HEK293T (cell line): ENCODE measurements around the gene KIF16B.

Source experiments
- CTCF ChIA-PET: fragments of 350-600 bp; formaldehyde crosslinking; extraction: SDS; loops from one replicate; lab custom pipeline; 2021; ENCODE audit warnings: antibody characterized with exemption, inconsistent platforms; lab: Yijun Ruan, JAX
- POLR2A ChIA-PET: fragments of 350-600 bp; formaldehyde crosslinking; extraction: SDS; loops from one replicate; lab custom pipeline; 2020; ENCODE audit warnings: antibody characterized with exemption, inconsistent platforms; lab: Yijun Ruan, JAX
- DNase-seq: peaks from one replicate; pipeline ENCODE4 v3.0.0; 2012; ENCODE audit warnings: mixed read lengths; ENCODE audit errors: extremely low spot score
- ARNT ChIP-seq: fragments of 450-650 bp; IDR thresholded peaks from 2 replicates; pipeline ENCODE4 v1.6.1; 2017; ENCODE audit warnings: mild to moderate bottlenecking
- BHLHE40 ChIP-seq: fragments of 450-650 bp; IDR thresholded peaks from 2 replicates; pipeline ENCODE4 v1.6.1; 2016; ENCODE audit warnings: mild to moderate bottlenecking, moderate library complexity, borderline replicate concordance
- CTBP1 ChIP-seq: fragments of 450-650 bp; IDR thresholded peaks from 2 replicates; pipeline ENCODE4 v1.6.1; 2016; ENCODE audit warnings: borderline replicate concordance
- ELF4 ChIP-seq: fragments of 450-650 bp; IDR thresholded peaks from 2 replicates; pipeline ENCODE4 v1.6.1; 2017; ENCODE audit warnings: antibody characterized with exemption
- FOXA1 ChIP-seq: fragments of 450-650 bp; IDR thresholded peaks from 2 replicates; pipeline ENCODE4 v1.6.1; 2016; ENCODE audit warnings: mild to moderate bottlenecking
- FOXK2 ChIP-seq: fragments of 450-650 bp; IDR thresholded peaks from 2 replicates; pipeline ENCODE4 v1.6.1; 2016; ENCODE audit warnings: mild to moderate bottlenecking
- FOXM1 ChIP-seq: fragments of 450-650 bp; IDR thresholded peaks from 2 replicates; pipeline ENCODE4 v1.6.1; 2017; ENCODE audit warnings: mild to moderate bottlenecking, borderline replicate concordance
- HDGF ChIP-seq: fragments of 450-650 bp; IDR thresholded peaks from 2 replicates; pipeline ENCODE4 v1.6.1; 2017; ENCODE audit warnings: antibody characterized with exemption, borderline replicate concordance
- L3MBTL2 ChIP-seq: fragments of 450-650 bp; conservative IDR thresholded peaks from 2 replicates; pipeline ENCODE4 v1.6.1; 2016; ENCODE audit warnings: mild to moderate bottlenecking
- LEF1 ChIP-seq: fragments of 450-650 bp; IDR thresholded peaks from 2 replicates; pipeline ENCODE4 v1.6.1; 2017; ENCODE audit warnings: mild to moderate bottlenecking, borderline replicate concordance
- NFRKB ChIP-seq: fragments of 450-650 bp; IDR thresholded peaks from 2 replicates; pipeline ENCODE4 v1.6.1; 2016; ENCODE audit warnings: mild to moderate bottlenecking, moderate library complexity
- SP1 ChIP-seq: fragments of 450-650 bp; IDR thresholded peaks from 2 replicates; pipeline ENCODE4 v1.6.1; 2017
- SUZ12 ChIP-seq: fragments of 450-650 bp; IDR thresholded peaks from 2 replicates; pipeline ENCODE4 v1.6.1; 2016; ENCODE audit warnings: mild to moderate bottlenecking
- TARDBP ChIP-seq: fragments of 450-650 bp; IDR thresholded peaks from 2 replicates; pipeline ENCODE4 v1.6.1; 2016
- ZNF384 ChIP-seq: fragments of 450-650 bp; IDR thresholded peaks from 2 replicates; pipeline ENCODE4 v1.6.1; 2016
- TF ChIP-seq, protein P1 (sequence below): fragments of 450-650 bp; IDR thresholded peaks from 2 replicates; pipeline ENCODE4 v1.6.1; 2016

Gene KIF16B

DNA sequence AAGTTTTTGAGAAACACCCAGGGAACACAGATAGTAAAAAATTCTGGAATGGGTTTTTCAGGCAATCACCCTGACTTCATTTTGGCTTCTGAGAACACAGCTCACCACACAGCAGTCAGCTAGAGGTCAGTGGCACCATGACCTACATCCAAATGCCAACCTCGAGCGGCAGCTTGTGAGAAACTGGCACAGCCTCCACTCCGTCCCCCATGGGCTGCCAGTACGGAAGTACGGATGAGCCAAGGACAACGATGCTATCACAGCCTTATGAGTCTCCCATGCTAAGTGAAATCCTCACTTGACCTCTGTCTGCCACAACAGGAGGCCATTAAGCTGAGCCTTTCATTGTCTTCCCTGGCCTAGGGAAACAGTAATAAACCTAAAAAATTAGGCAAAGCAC, 32.0 kb downstream of the KIF16B start:
- ChIA-PET CTCF (no interaction called here), POLR2A (no interaction called here)
- TF ChIP-seq TARDBP: no peak
- no peak for TF ChIP-seq ZNF384
- no peak for TF ChIP-seq FOXM1
- no peak for TF ChIP-seq SP1
- TF ChIP-seq BHLHE40: no peak
- TF ChIP-seq L3MBTL2: no peak
- TF ChIP-seq FOXA1: no peak
- TF ChIP-seq SUZ12: no peak
- no peak for TF ChIP-seq ARNT
- TF ChIP-seq LEF1: no peak
- TF ChIP-seq, protein P1, sequence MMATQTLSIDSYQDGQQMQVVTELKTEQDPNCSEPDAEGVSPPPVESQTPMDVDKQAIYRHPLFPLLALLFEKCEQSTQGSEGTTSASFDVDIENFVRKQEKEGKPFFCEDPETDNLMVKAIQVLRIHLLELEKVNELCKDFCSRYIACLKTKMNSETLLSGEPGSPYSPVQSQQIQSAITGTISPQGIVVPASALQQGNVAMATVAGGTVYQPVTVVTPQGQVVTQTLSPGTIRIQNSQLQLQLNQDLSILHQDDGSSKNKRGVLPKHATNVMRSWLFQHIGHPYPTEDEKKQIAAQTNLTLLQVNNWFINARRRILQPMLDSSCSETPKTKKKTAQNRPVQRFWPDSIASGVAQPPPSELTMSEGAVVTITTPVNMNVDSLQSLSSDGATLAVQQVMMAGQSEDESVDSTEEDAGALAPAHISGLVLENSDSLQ: no peak
- no peak for TF ChIP-seq FOXK2
- DNase-seq: no peak

DNA sequence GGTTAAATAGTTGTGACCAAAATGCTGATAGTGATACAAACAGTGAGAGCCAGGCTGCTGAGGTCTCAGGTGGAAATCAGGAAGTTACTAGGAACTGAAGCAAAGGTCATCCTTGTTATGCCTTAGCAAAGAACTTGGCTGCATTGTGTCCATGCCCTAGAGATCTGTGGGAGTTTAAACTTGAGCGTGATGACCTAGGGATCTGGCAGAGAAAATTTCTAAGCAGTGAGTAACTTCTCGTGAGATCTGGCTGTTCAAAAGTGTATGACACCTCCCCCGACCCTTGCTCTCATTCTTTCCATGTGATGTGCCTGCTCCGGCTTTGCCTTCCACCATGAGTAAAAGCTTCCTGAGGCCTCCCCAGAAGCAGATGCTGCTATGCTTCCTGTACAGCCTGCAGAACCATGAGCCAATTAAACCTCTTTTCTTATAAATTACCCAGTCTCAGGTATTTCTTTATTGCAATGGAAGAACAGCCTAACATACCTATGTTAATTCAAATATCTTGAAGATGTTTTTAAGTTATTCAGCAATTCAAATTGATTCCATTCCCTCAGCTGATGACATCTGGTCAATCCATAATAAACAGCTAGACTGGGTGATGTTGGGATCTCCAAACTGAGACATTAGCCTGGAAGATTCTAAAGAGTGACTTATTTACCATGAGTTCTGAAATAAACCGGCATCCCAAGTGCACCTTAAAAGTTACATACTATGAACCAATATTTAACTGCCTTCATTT, 33.8 kb downstream of the KIF16B start:
- POLR2A ChIA-PET: no interaction called here
- no peak for TF ChIP-seq FOXK2
- TF ChIP-seq NFRKB: no peak
- no peak for TF ChIP-seq SP1
- TF ChIP-seq FOXM1: no peak
- TF ChIP-seq ZNF384: no peak
- no peak for TF ChIP-seq L3MBTL2
- no peak for TF ChIP-seq BHLHE40

DNA sequence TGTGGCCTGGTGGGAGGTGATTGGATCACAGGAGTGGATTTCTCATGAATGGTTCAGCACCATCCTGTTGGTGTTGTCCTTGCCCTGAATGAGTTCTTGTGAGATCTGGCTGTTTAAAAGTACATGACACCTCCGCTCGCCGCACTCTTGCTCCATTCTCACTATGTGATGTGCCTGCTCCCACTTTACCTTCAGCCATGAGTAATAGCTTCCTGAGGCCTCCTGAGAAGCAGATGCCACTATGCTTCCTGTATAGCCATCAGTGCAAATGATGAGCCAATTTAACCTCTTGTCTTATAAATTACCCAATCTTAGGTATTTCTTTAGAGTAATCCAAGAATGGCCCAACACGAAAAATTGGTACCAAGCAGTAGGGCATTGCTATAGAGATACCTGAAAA, 34.5 kb downstream of the KIF16B start:
- ChIA-PET CTCF (no interaction called here), POLR2A (no interaction called here)
- no peak for DNase-seq
- no peak for TF ChIP-seq FOXK2
- no peak for TF ChIP-seq CTBP1
- no peak for TF ChIP-seq FOXM1
- TF ChIP-seq BHLHE40: no peak
- TF ChIP-seq ZNF384: no peak
- TF ChIP-seq SP1: no peak
- TF ChIP-seq ELF4: no peak
- no peak for TF ChIP-seq HDGF

More for the DNA sequence above, 33.8 kb downstream of the KIF16B start:
- CTCF ChIA-PET: no interaction called here
- DNase-seq: no peak

DNA sequence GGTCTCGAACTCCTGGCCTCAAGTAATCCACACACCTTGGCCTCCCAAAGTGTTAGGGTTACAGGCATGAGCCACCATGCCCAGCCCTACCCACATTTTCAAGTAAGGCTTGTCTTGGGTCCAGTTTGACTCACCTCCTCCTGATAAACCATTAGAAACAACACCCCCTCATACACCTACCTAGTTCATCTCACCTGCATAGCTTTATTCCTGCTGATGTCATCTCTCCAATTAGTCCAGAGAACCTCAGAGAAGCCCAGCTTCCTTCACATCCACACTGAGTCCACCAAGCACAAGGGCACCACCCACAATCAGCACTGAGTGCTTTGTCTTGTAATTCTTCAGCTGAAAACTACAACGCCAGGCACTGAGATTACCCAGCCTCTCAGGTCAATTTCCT, 35.3 kb downstream of the KIF16B start:
- ChIA-PET POLR2A (no interaction called here), CTCF (no interaction called here)
- DNase-seq: no peak
- TF ChIP-seq NFRKB (no peak), FOXM1 (no peak), LEF1 (no peak), ELF4 (no peak), BHLHE40 (no peak), HDGF (no peak), SP1 (no peak), ARNT (no peak)

DNA sequence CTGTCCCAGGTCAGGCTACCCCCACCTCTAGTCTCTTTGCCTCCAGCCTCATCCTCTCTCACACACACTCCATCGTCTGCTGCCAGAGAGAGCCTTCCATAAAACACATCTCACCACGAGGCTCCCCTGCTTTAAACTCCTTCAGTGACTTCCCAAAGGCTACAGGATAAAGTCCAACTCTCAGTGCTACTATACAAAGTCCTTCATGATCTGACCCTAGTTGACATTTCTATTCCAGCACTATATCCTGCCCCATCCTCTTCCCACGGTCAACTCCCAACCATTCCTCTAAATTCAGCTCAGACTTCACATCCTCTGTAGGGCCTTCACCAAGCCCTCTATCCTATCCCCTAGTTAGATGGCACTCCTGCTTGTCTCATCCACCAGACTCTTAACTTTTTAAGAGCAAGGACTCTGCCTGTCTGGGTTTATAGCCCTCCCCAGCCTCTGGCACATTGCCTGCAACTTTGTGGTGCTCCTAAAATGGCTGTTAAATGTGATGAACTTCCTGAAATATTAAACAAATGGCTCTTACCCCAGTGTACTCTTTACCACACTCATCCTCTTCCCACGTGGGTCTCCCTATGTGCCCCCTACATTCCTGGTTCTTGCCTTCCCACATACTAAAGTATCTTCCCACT, 36.1 kb downstream of the KIF16B start:
- POLR2A ChIA-PET: no interaction called here

DNA sequence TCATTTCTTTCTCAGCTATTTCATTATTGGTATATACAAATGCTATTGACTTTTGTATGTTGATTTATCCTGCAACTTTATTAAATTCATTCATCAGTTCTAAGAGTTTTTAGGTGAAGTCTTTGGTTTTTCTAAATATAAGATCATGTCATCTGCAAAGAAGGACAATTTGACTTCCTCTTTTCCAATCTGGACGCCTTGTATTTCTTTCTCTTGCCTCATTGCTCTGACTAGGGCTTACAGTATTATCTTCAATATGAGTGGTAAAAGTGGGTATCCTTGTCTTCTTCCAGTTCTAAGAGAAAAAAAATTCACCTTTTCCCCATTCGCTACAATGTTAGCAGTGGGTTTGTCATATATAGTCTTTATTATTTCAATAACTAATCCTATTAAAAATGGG, 38.0 kb downstream of the KIF16B start:
- TF ChIP-seq ARNT (no peak), SP1 (no peak), FOXK2 (no peak), L3MBTL2 (no peak), TARDBP (no peak), ZNF384 (no peak), FOXM1 (no peak), NFRKB (no peak), BHLHE40 (no peak), LEF1 (no peak), ELF4 (no peak), FOXA1 (no peak), HDGF (no peak), SUZ12 (no peak), CTBP1 (no peak)
- TF ChIP-seq, protein P1: no peak
- no peak for DNase-seq
- ChIA-PET POLR2A (no interaction called here), CTCF (no interaction called here)

More for the DNA sequence above, 36.1 kb downstream of the KIF16B start:
- no peak for DNase-seq
- TF ChIP-seq LEF1: no peak
- no peak for TF ChIP-seq ARNT
- no peak for TF ChIP-seq SP1
- no peak for TF ChIP-seq TARDBP
- TF ChIP-seq ZNF384: no peak
- no peak for TF ChIP-seq HDGF
- CTCF ChIA-PET: no interaction called here

DNA sequence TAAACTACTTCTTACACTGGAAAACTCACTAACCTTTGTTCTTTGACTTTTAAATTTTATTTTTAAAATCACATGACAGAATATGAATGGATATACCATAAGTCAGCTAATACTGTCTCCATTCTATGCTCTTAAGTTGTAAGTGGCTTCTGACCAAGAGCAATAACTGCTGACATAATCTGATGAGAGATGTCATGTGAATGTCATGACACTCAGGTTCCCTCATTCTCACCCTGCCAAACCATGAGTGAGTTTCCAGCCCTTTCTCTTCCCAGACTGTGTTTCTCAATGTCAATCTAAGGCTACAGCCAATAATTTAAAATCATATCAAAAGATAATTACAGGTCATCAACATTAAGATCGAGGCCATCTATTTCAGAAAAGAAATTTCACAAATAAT, 39.7 kb downstream of the KIF16B start:
- TF ChIP-seq LEF1: no peak
- TF ChIP-seq ZNF384: no peak
- TF ChIP-seq CTBP1: no peak
- no peak for TF ChIP-seq NFRKB
- no peak for TF ChIP-seq BHLHE40
- TF ChIP-seq L3MBTL2: no peak
- TF ChIP-seq SUZ12: no peak
- TF ChIP-seq SP1: no peak
- no peak for TF ChIP-seq ELF4
- TF ChIP-seq, protein P1: no peak
- TF ChIP-seq FOXA1: no peak
- no peak for TF ChIP-seq TARDBP
- TF ChIP-seq HDGF: no peak
- no peak for TF ChIP-seq ARNT
- no peak for TF ChIP-seq FOXK2
- TF ChIP-seq FOXM1: no peak
- DNase-seq: no peak
- ChIA-PET CTCF (no interaction called here), POLR2A (no interaction called here)
